Keratinocyte (primary cell): ENCODE data around the gene P2RX7.

Experiments
- EZH2 ChIP-seq: IDR thresholded peaks from one replicate; pipeline ENCODE4 v1.6.1; 2012; ENCODE audit warnings: inconsistent platforms, mild to moderate bottlenecking, low read length, moderate library complexity
- TF ChIP-seq, protein P1 (sequence below), 3 experiments: IDR thresholded peaks in 1 of 3; conservative IDR thresholded peaks in 1 of 3; optimal IDR thresholded peaks in 1 of 3; 2 replicates in 2 of 3; 3 replicates in 1 of 3; pipeline versions ENCODE3 to v1.5.1; 2011; ENCODE audit warnings: low read length in 3 of 3, mild to moderate bottlenecking in 3 of 3, moderate library complexity in 2 of 3, control low read depth in 1 of 3, inconsistent platforms in 1 of 3; ENCODE audit not compliant: insufficient read depth in 2 of 3; ENCODE audit errors: extremely low read depth in 1 of 3

DNA sequence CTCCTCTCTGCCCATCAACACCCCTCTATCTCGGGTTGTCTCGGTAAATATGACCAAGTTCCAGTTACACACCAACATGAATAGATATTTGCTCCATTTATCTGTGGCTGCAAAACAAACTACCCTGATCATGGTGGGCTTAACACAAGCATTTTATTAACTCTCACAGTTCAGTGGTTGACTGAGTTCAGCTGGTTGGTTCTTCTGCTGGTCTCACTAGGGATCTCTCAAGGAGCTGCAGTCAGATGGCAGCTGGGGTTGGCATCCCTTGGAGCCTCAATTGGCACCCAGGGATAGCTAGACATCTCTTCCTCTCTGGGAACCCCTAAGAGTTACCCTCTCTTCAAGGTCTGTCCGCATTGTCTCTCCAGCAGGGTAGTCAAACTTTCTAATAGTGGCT lies 25.4 kb downstream of the P2RX7 start:
- TF ChIP-seq, protein P1, sequence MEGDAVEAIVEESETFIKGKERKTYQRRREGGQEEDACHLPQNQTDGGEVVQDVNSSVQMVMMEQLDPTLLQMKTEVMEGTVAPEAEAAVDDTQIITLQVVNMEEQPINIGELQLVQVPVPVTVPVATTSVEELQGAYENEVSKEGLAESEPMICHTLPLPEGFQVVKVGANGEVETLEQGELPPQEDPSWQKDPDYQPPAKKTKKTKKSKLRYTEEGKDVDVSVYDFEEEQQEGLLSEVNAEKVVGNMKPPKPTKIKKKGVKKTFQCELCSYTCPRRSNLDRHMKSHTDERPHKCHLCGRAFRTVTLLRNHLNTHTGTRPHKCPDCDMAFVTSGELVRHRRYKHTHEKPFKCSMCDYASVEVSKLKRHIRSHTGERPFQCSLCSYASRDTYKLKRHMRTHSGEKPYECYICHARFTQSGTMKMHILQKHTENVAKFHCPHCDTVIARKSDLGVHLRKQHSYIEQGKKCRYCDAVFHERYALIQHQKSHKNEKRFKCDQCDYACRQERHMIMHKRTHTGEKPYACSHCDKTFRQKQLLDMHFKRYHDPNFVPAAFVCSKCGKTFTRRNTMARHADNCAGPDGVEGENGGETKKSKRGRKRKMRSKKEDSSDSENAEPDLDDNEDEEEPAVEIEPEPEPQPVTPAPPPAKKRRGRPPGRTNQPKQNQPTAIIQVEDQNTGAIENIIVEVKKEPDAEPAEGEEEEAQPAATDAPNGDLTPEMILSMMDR (optimal IDR thresholded peaks at IDR 0.05 in 1 of 3, IDR thresholded peaks at IDR 0.05 in 1 of 3, conservative IDR thresholded peaks at IDR 0.05 in 1 of 3; ENCODE audit: extremely low read depth in 1 of 3, insufficient read depth in 2 of 3, low read length in 3 of 3) = no peak
- TF ChIP-seq EZH2 = no peak
